Esophagus squamous epithelium (tissue), 5 donors: ENCODE measurements around the gene AGBL5. TPM values are rescaled to one million over a fixed set of nuclear protein-coding genes. Genes with fewer than 3 reads are reported as not detected.

Experiments
- DNase-seq: peaks from one replicate; lab custom pipeline; 2025; lab: John Stamatoyannopoulos, UW
- H3K27ac ChIP-seq, 4 donors: fragments of 200-600 bp; sonication (generic); one replicate each; pipeline ENCODE4 v1.5.1; 2016 to 2019; ENCODE audit warnings: mild to moderate bottlenecking in 1 of 4
- H3K27me3 ChIP-seq, 4 donors: fragments of 200-600 bp; sonication (generic); 1 replicate in 3 of 4; 2 replicates in 1 of 4; pipeline versions ENCODE4 v1.5.1 to v1.6.0; 2017 to 2021; ENCODE audit warnings: antibody characterized with exemption in 1 of 4
- H3K36me3 ChIP-seq, 3 donors: fragments of 200-600 bp; sonication (generic); one replicate each; pipeline ENCODE4 v1.5.1; 2016 to 2019
- H3K4me1 ChIP-seq, 3 donors: fragments of 200-600 bp; sonication (generic); one replicate each; pipeline ENCODE4 v1.5.1; 2017 to 2019
- H3K4me3 ChIP-seq, 4 donors: fragments of 200-600 bp; sonication (generic); 1 replicate in 3 of 4; 2 replicates in 1 of 4; pipeline ENCODE4 v1.5.1; 2016 to 2019; ENCODE audit warnings: mild to moderate bottlenecking in 2 of 4, moderate library complexity in 1 of 4
- H3K9me3 ChIP-seq, 3 donors: fragments of 200-600 bp; sonication (generic); one replicate each; pipeline ENCODE4 v1.5.1; 2016 to 2019
- POLR2A ChIP-seq, 4 donors: fragments of 450-650 bp; IDR thresholded peaks; one replicate each; pipeline ENCODE4 v1.6.1; 2017; ENCODE audit warnings: antibody characterized with exemption in 4 of 4, mild to moderate bottlenecking in 4 of 4, moderate library complexity in 3 of 4
- WGBS, 2 donors: methylation state at CpG; one replicate each; pipeline ENCODE4 v1.1.5; 2018; 5-methylcytosine and 5-hydroxymethylcytosine counted together
- intact Hi-C: fragments of 100-400 bp; cut with DNase I; formaldehyde crosslinking; loops from one replicate; pipeline ENCODE4 v1.15.0; 2022
- total RNA-seq, 4 donors: library from RNA; depleted of rRNA; stranded (reverse); fragments of >200 nt; gene quantifications; one replicate each; pipeline ENCODE4 v1.1.0, GENCODE V29; 2016
- TF ChIP-seq, protein P1 (sequence below), 6 experiments: fragments of 450-650 bp in 4 of 6; fragments of 200-600 bp in 2 of 6; sonication (generic) in 2 of 6; IDR thresholded peaks; one replicate each; pipeline ENCODE4 v1.5.1; 2016 to 2019; ENCODE audit warnings: antibody characterized with exemption in 6 of 6, mild to moderate bottlenecking in 4 of 6, moderate library complexity in 4 of 6
- donor health status: DM: yes; HTN: yes; CAD: no.

Gene AGBL5
- total RNA-seq, 4 donors from 2014 or later, result 4.7 to 12.4 (median 9.6) TPM

DNA sequence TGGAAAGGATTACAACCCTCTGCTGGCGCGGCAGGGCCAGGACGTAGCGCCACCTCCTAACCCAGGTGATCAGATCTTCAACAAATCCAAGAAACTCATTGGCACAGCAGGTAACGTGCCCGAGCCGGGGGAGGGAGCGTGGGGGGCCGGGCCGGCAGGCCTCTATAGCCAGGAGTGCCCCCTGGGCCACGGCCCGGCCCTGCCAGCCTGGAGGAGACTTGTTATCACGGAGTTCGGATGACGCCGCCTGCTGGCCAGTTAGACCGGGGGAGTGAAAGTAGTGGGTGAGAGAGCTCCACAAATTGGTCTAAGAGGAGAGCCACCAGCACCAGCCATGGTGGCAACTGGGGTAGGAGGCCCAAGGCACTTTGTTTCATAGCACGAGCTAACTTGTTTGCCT lies 27.3 kb upstream of the AGBL5 start:
- H3K9me3 ChIP-seq, result no peaks in the 10 kb centered on the region
- H3K27ac ChIP-seq, result no peak overlapping the region
- H3K4me1 ChIP-seq, result peaks cover 0 to 20% (median 9%) of the 10 kb centered on the region in 3 donors
- no peaks in the 10 kb centered on the region for H3K27me3 ChIP-seq
- intact Hi-C loops, result no loop called here
- H3K36me3 ChIP-seq, result peaks cover 4 to 71% (median 10%) of the 10 kb centered on the region in 3 donors
- 71 to 100% methylated on average over 1 to 11 of the region's 18 CpGs for WGBS, 2 donors
- H3K4me3 ChIP-seq, result no peak overlapping the region
- no peak for DNase-seq
- TF ChIP-seq, protein P1, sequence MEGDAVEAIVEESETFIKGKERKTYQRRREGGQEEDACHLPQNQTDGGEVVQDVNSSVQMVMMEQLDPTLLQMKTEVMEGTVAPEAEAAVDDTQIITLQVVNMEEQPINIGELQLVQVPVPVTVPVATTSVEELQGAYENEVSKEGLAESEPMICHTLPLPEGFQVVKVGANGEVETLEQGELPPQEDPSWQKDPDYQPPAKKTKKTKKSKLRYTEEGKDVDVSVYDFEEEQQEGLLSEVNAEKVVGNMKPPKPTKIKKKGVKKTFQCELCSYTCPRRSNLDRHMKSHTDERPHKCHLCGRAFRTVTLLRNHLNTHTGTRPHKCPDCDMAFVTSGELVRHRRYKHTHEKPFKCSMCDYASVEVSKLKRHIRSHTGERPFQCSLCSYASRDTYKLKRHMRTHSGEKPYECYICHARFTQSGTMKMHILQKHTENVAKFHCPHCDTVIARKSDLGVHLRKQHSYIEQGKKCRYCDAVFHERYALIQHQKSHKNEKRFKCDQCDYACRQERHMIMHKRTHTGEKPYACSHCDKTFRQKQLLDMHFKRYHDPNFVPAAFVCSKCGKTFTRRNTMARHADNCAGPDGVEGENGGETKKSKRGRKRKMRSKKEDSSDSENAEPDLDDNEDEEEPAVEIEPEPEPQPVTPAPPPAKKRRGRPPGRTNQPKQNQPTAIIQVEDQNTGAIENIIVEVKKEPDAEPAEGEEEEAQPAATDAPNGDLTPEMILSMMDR (IDR thresholded peaks at IDR 0.05), result no peak
- TF ChIP-seq POLR2A (IDR thresholded peaks at IDR 0.05), result no peak

GRCh38 chr2:27024812-27025211 lies 26.7 kb upstream of the AGBL5 start:
- Histone ChIP-seq H3K27me3 (no peaks in the 10 kb centered on the region), H3K36me3 (peaks cover 4 to 78% (median 10%) of the 10 kb centered on the region in 3 donors), H3K4me3 (no peak overlapping the region), H3K27ac (no peak overlapping the region), H3K4me1 (peaks cover 0 to 20% (median 9%) of the 10 kb centered on the region in 3 donors), H3K9me3 (no peaks in the 10 kb centered on the region)
- intact Hi-C loops, result no loop called here
- WGBS, 2 donors, result 80 to 83% methylated on average over 7 to 11 of the region's 12 CpGs
- DNase-seq, result no peak
- TF ChIP-seq, protein P1 (IDR thresholded peaks at IDR 0.05), result no peak
- TF ChIP-seq POLR2A (IDR thresholded peaks at IDR 0.05), result no peak

- H3K4me3 ChIP-seq, result no peak overlapping the region
- H3K4me1 ChIP-seq, result peaks cover 0 to 20% (median 9%) of the 10 kb centered on the region in 3 donors
- H3K27me3 ChIP-seq, result no peaks in the 10 kb centered on the region
- no peak for TF ChIP-seq POLR2A (IDR thresholded peaks at IDR 0.05)
- TF ChIP-seq, protein P1 (IDR thresholded peaks at IDR 0.05), result no peak
- intact Hi-C loops, result no loop called here
- peaks cover 4 to 83% (median 10%) of the 10 kb centered on the region in 3 donors for H3K36me3 ChIP-seq
- no peak overlapping the region for H3K27ac ChIP-seq
- no peak for DNase-seq
- 80 to 95% methylated on average over 1 to 7 of the region's 13 CpGs for WGBS, 2 donors
- H3K9me3 ChIP-seq, result no peaks in the 10 kb centered on the region
These were observed 26.1 kb upstream of the AGBL5 start for GRCh38 chr2:27025281-27025800.

GRCh38 chr2:27025861-27026851 lies 25.3 kb upstream of the AGBL5 start:
- Histone ChIP-seq H3K27ac (no peak overlapping the region), H3K4me3 (no peak overlapping the region), H3K4me1 (peaks cover 0 to 11% (median 9%) of the 10 kb centered on the region in 3 donors), H3K9me3 (no peaks in the 10 kb centered on the region), H3K27me3 (no peaks in the 10 kb centered on the region), H3K36me3 (peaks cover 4 to 86% (median 10%) of the 10 kb centered on the region in 3 donors)
- no peak for DNase-seq
- 89 to 91% methylated on average over 14 to 20 of the region's 24 CpGs for WGBS, 2 donors
- intact Hi-C loops, result no loop called here
- TF ChIP-seq, protein P1 (IDR thresholded peaks at IDR 0.05), result no peak
- no peak for TF ChIP-seq POLR2A (IDR thresholded peaks at IDR 0.05)

DNA sequence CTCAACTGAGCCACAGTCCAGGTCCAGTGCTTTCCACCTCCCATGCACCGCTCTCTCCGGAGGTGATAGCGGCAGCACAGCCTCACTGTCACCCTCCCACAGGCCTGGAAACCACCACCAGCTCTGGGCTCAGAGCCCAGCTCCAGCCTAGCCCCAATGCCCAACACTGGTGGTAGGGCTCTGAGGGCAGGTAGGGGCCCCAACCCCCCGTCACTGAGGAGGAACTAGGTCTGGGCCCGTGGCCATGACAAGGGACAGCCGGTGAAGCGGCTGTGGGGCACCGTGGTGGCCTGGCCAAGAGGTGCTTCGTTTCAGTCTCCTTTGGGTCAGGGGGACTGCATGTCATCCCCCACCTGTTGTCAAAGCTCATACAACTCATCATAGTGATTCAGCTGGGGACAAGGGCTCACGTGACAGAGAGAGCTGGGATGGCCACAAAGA lies 24.2 kb upstream of the AGBL5 start:
- Histone ChIP-seq H3K4me3 (no peak overlapping the region), H3K27ac (no peak overlapping the region), H3K4me1 (peaks cover 0 to 9% (median 4%) of the 10 kb centered on the region in 3 donors), H3K36me3 (peaks cover 4 to 83% (median 10%) of the 10 kb centered on the region in 3 donors), H3K9me3 (no peaks in the 10 kb centered on the region), H3K27me3 (no peaks in the 10 kb centered on the region)
- no peak for DNase-seq
- WGBS, 2 donors, result 100% methylated on average over 2 of the region's 10 CpGs; no CpG with 5 or more reads in 1 of the 2 donors
- intact Hi-C loops, result no loop called here
- TF ChIP-seq, protein P1 (IDR thresholded peaks at IDR 0.05), result no peak
- TF ChIP-seq POLR2A (IDR thresholded peaks at IDR 0.05), result no peak
